B cell (primary cell): Measurements from ENCODE around the gene LSG1.

Source experiments
- CTCF ChIP-seq: fragments of 200-600 bp; IDR thresholded peaks from one replicate; pipeline ENCODE4 v1.8.0; 2022; ENCODE audit warnings: antibody characterized with exemption, mild to moderate bottlenecking
- EZH2 ChIP-seq: IDR thresholded peaks from 2 replicates; pipeline ENCODE4 v1.6.1; 2012; ENCODE audit warnings: borderline replicate concordance, low read depth, mild to moderate bottlenecking, moderate library complexity, low read length; ENCODE audit not compliant: insufficient read depth, poor library complexity, severe bottlenecking

DNA sequence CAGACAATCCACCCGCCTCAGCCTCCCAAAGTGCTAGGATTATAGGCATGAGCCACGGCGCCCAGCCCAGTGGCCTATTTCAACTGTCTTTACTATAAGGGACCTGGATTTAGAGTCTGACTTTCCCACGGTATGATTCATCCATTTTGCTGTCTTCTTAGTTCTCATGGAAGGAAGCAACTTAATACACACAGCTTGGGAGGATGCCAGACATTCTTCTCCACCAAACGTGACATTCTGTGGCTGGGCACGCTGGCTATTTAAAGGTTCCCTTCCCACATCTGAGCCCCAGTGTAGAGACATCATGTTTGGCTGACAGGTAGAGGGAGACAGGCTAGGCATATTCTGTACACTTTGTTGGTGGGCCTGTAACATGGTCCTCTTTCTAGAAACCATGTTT, 39.9 kb upstream of the LSG1 start:
- TF ChIP-seq CTCF (no peak), EZH2 (no peak)
